ENCODE measurements around the gene WBP2.

WBP2 gene

GRCh38 chr17:75821552-75821951, 33.6 kb downstream of the WBP2 start:
- no peak overlapping the region for H3K4me3 ChIP-seq (ENCODE audit: low read depth, low read length)
- DNase-seq (ENCODE audit: low read depth), result no peak
- no peak for TF ChIP-seq POLR2A (IDR thresholded peaks at IDR 0.05; ENCODE audit: extremely low read depth, insufficient read length)
- no peak for TF ChIP-seq MAX (IDR thresholded peaks at IDR 0.05; ENCODE audit: low read depth, low read length)
- no peak for TF ChIP-seq CTCF (IDR thresholded peaks at IDR 0.05; ENCODE audit: low read depth, low read length)
- TF ChIP-seq MYC (IDR thresholded peaks at IDR 0.05; ENCODE audit: low read depth, low read length), result no peak

- no peak for TF ChIP-seq MYC (IDR thresholded peaks at IDR 0.05; ENCODE audit: low read depth, low read length)
- no peak for TF ChIP-seq MAX (IDR thresholded peaks at IDR 0.05; ENCODE audit: low read depth, low read length)
- TF ChIP-seq CTCF (IDR thresholded peaks at IDR 0.05; ENCODE audit: low read depth, low read length), result no peak
- no peak for TF ChIP-seq POLR2A (IDR thresholded peaks at IDR 0.05; ENCODE audit: extremely low read depth, insufficient read length)
- no peak overlapping the region for H3K4me3 ChIP-seq (ENCODE audit: low read depth, low read length)
- no peak for DNase-seq (ENCODE audit: low read depth)
Measured at GRCh38 chr17:75820094-75821080, 34.7 kb downstream of the WBP2 start.

DNA sequence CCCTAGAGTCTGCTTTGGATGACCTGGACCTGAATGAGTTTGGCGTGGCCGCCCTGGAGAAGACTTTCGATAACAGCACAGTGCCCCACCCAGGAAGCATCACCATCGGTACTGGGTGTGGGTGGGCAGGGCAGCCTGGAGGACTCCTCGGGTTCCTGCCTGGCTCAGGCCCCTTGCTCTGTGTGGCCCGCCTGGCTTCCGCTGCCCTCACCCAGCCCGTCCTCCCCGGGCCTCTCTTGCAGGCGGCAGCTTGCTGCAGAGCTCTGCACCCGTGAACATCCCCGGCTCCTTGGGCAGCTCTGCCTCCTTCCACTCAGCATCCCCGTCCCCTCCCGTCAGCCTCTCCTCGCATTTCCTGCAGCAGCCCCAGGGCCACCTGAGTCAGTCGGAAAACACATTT, 35.5 kb downstream of the WBP2 start:
- DNase-seq (ENCODE audit: low read depth), result no peak
- no peak overlapping the region for H3K4me3 ChIP-seq (ENCODE audit: low read depth, low read length)
- TF ChIP-seq MAX (IDR thresholded peaks at IDR 0.05; ENCODE audit: low read depth, low read length), result no peak
- no peak for TF ChIP-seq CTCF (IDR thresholded peaks at IDR 0.05; ENCODE audit: low read depth, low read length)
- TF ChIP-seq POLR2A (IDR thresholded peaks at IDR 0.05; ENCODE audit: extremely low read depth, insufficient read length), result no peak
- no peak for TF ChIP-seq MYC (IDR thresholded peaks at IDR 0.05; ENCODE audit: low read depth, low read length)

GRCh38 chr17:75819116-75819515, 36.0 kb downstream of the WBP2 start:
- TF ChIP-seq MYC (IDR thresholded peaks at IDR 0.05; ENCODE audit: low read depth, low read length) (no peak), MAX (IDR thresholded peaks at IDR 0.05; ENCODE audit: low read depth, low read length) (no peak), POLR2A (IDR thresholded peaks at IDR 0.05; ENCODE audit: extremely low read depth, insufficient read length) (no peak), CTCF (IDR thresholded peaks at IDR 0.05; ENCODE audit: low read depth, low read length) (no peak)
- no peak for DNase-seq (ENCODE audit: low read depth)
- no peak overlapping the region for H3K4me3 ChIP-seq (ENCODE audit: low read depth, low read length)

DNA sequence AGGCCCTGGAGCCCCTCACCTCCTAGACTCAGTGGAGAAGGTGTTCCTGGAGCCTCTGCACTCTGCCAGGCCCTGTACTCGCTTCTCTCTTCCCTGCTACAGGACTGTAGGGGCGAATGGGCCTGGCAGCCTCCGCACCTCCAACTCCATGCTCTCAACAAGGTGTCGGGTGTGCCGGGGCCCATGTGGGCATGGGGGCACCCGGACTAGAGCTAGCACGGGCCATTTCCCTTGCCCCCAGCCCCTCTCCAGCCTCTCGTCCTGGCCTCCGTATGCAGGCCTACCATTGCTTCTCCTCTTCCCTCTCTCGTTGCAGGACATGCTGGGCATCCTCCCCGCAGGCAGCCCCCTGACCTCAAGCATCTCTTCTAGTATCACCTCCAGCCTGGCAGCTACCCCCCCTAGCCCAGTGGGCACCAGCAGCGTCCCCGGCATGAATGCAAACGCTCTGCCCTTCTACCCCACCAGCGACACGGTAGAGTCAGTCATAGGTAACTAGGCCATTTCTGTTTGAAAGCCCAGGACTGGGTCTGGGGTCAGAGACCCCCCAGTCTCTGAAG, 36.7 kb downstream of the WBP2 start:
- H3K4me3 ChIP-seq (ENCODE audit: low read depth, low read length), result no peak overlapping the region
- DNase-seq (ENCODE audit: low read depth), result no peak
- no peak for TF ChIP-seq MAX (IDR thresholded peaks at IDR 0.05; ENCODE audit: low read depth, low read length)
- no peak for TF ChIP-seq CTCF (IDR thresholded peaks at IDR 0.05; ENCODE audit: low read depth, low read length)
- no peak for TF ChIP-seq POLR2A (IDR thresholded peaks at IDR 0.05; ENCODE audit: extremely low read depth, insufficient read length)
- no peak for TF ChIP-seq MYC (IDR thresholded peaks at IDR 0.05; ENCODE audit: low read depth, low read length)

Measured in NB4 (cell line).